Measurements from ENCODE around the gene ZBTB7C.

The ZBTB7C gene

DNA sequence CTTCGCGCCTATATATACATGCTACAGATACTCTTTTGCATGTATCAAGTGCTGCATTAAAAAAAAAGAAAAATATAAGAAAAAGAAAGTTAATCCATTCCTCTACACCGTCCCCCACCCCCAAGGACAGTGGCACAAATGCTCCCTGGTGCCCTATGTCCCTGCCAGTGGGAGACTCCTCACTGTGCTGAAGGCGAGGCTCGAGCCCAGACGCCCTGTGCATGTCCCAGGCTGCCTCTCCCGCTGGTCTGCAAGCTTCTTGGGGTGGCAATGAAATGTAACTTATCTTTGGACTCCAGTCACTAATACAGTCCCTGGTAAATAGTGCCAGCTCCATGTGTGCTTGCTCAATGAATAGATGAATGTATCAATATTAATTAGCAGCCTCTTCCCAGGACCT lies 293.2 kb downstream of the ZBTB7C start:
- no peaks in the 10 kb centered on the region for H3K9me3 ChIP-seq
- no peak overlapping the region for H3K4me3 ChIP-seq (ENCODE audit: low read depth in 1 of 2, low read length in 1 of 2)
- H3K36me3 ChIP-seq: no peaks in the 10 kb centered on the region
- H3K27me3 ChIP-seq: peaks cover 10% of the 10 kb centered on the region
- no peak overlapping the region for H3K27ac ChIP-seq
- no peaks in the 10 kb centered on the region for H3K4me1 ChIP-seq (ENCODE audit: control insufficient read depth in 1 of 2, insufficient read depth in 1 of 2, low read depth in 1 of 2, low read length in 1 of 2)
- TF ChIP-seq, protein P1, sequence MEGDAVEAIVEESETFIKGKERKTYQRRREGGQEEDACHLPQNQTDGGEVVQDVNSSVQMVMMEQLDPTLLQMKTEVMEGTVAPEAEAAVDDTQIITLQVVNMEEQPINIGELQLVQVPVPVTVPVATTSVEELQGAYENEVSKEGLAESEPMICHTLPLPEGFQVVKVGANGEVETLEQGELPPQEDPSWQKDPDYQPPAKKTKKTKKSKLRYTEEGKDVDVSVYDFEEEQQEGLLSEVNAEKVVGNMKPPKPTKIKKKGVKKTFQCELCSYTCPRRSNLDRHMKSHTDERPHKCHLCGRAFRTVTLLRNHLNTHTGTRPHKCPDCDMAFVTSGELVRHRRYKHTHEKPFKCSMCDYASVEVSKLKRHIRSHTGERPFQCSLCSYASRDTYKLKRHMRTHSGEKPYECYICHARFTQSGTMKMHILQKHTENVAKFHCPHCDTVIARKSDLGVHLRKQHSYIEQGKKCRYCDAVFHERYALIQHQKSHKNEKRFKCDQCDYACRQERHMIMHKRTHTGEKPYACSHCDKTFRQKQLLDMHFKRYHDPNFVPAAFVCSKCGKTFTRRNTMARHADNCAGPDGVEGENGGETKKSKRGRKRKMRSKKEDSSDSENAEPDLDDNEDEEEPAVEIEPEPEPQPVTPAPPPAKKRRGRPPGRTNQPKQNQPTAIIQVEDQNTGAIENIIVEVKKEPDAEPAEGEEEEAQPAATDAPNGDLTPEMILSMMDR (IDR thresholded peaks at IDR 0.05): no peak

DNA sequence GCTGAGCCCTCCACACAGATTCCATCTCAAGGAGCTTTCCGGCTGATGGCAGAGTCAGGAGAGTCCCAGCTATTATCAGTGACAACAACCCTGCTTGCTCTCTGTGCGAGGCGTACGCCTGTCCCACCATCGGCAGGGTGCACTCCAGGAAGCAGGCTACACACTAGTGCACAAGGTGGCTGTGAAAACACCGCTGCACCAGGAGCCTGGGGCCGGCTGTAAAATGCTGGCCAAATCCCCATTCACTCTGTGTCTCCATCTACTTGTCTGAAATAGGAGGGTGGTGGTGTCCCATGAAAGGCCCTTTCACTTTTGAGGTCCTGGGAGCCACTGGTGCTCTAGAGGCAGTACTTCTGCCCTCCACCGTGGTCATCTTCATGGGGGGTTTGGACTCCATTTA lies 295.5 kb downstream of the ZBTB7C start:
- Histone ChIP-seq H3K27me3 (peaks cover 17% of the 10 kb centered on the region), H3K4me1 (ENCODE audit: control insufficient read depth in 1 of 2, insufficient read depth in 1 of 2, low read depth in 1 of 2, low read length in 1 of 2) (no peaks in the 10 kb centered on the region), H3K9me3 (no peaks in the 10 kb centered on the region), H3K27ac (no peak overlapping the region), H3K4me3 (ENCODE audit: low read depth in 1 of 2, low read length in 1 of 2) (no peak overlapping the region), H3K36me3 (no peaks in the 10 kb centered on the region)
- TF ChIP-seq, protein P1 (IDR thresholded peaks at IDR 0.05): no peak

DNA sequence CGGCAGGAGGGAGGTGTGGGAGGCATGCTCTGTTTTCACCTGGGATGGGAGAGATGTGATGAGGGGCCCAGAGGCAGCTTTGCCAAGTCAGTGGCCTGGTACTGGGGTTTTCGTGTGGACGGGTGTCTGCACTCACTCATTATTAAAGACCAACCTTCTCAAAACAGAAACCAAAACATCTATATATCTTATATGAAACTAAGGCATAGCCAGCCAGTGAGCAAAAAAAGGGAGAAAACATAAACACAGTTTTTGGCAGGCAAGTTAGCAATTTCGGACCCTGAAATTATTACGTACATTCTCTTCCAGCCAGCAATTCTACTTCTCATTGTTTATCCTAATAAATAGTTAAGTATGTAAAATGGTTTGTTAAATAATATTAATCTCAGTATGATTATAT lies 297.6 kb downstream of the ZBTB7C start:
- Histone ChIP-seq H3K9me3 (no peaks in the 10 kb centered on the region), H3K4me1 (ENCODE audit: control insufficient read depth in 1 of 2, insufficient read depth in 1 of 2, low read depth in 1 of 2, low read length in 1 of 2) (no peaks in the 10 kb centered on the region), H3K36me3 (no peaks in the 10 kb centered on the region), H3K27ac (no peak overlapping the region), H3K27me3 (peaks cover 38% of the 10 kb centered on the region), H3K4me3 (ENCODE audit: low read depth in 1 of 2, low read length in 1 of 2) (no peak overlapping the region)
- TF ChIP-seq, protein P1 (IDR thresholded peaks at IDR 0.05): no peak

DNA sequence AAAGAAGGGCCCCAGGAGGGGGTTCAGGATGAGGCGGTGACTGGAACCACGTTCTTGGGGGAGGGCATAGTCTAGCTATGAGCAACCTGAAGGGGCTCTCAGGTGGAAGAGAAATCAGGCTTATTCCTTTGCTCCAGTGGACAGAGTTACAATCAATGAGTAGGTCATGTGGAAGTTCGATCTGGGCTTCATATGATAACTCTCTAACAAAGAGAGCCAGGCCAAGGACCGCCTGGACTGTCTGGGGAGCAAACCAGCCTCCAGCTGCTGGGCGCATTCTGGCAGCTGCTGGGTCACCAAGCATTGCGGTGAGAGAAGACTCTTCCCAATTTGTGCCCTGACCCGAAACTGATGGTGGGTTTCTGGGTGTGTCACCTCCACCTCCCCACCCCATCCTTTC lies 298.4 kb downstream of the ZBTB7C start:
- Histone ChIP-seq H3K4me1 (ENCODE audit: control insufficient read depth in 1 of 2, insufficient read depth in 1 of 2, low read depth in 1 of 2, low read length in 1 of 2) (no peaks in the 10 kb centered on the region), H3K27ac (no peak overlapping the region), H3K9me3 (no peaks in the 10 kb centered on the region), H3K4me3 (ENCODE audit: low read depth in 1 of 2, low read length in 1 of 2) (no peak overlapping the region), H3K27me3 (peaks cover 46% of the 10 kb centered on the region), H3K36me3 (no peaks in the 10 kb centered on the region)
- TF ChIP-seq, protein P1 (IDR thresholded peaks at IDR 0.05): no peak

DNA sequence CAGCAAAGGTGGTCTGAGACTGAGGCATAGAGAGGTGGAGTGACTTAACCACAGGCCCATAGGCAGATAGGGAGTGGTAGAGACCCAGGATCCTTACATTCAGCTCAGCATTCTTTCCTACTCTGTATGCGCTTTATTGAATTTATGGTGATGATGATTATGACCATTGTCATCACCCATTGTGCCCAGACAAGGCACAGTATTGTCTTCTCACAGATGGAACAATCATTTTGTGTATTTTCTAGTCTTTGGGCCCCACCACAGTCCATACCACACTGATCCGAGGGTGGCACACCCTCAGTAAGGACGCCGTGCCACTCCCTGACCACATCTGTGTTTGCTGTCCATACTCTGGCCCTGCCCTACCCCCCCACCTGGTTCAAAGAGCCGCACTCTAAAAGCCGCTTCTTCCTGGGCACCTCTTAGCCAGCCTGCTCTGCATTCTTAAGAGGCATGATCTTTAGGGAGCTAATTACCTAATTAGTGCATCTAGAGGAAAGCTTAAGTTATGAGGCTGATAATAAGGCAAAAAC lies 299.2 kb downstream of the ZBTB7C start:
- no peaks in the 10 kb centered on the region for H3K9me3 ChIP-seq
- TF ChIP-seq, protein P1 (IDR thresholded peaks at IDR 0.05): no peak
- H3K4me1 ChIP-seq (ENCODE audit: control insufficient read depth in 1 of 2, insufficient read depth in 1 of 2, low read depth in 1 of 2, low read length in 1 of 2): no peaks in the 10 kb centered on the region
- no peak overlapping the region for H3K4me3 ChIP-seq (ENCODE audit: low read depth in 1 of 2, low read length in 1 of 2)
- H3K36me3 ChIP-seq: no peaks in the 10 kb centered on the region
- H3K27ac ChIP-seq: no peak overlapping the region
- peaks cover 46% of the 10 kb centered on the region for H3K27me3 ChIP-seq

DNA sequence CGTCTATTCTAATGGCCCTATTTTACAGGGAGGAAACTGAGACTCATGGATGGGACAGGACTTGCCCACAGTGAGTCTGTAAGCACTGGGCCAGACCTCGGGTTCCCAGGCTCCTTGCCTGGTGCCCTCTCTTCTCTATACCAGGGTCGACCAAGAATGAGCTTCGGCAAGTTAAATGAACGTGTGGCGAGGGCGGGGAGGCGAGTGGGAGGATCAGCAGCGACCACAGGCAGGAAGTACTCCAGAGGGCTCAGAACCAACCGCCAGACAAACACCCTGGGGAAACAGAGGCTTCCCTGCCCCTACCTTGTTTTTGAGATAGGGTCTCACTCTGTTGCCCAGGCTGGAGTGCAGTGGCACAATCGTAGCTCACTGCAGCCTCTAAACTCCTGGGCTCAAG lies 301.0 kb downstream of the ZBTB7C start:
- H3K27ac ChIP-seq: no peak overlapping the region
- H3K36me3 ChIP-seq: no peaks in the 10 kb centered on the region
- TF ChIP-seq, protein P1 (IDR thresholded peaks at IDR 0.05): no peak
- peaks cover 52% of the 10 kb centered on the region for H3K27me3 ChIP-seq
- no peaks in the 10 kb centered on the region for H3K9me3 ChIP-seq
- H3K4me3 ChIP-seq (ENCODE audit: low read depth in 1 of 2, low read length in 1 of 2): no peak overlapping the region
- H3K4me1 ChIP-seq (ENCODE audit: control insufficient read depth in 1 of 2, insufficient read depth in 1 of 2, low read depth in 1 of 2, low read length in 1 of 2): no peaks in the 10 kb centered on the region

Data from neutrophil (primary cell).